Activated CD8-positive, alpha-beta T cell treated with anti-CD3 and anti-CD28 coated beads for 36 hours (primary cell): Measurements from ENCODE around the gene BMX. TPM values are rescaled to one million over a fixed set of nuclear protein-coding genes. Genes with fewer than 3 reads are reported as not detected.
A peak's percentile ranks its signal among the peaks of the same experiment; 100 is the strongest.

ENCODE experiments used
- ATAC-seq: fragments of 200-7000 bp; cut with Tn5 transposase; one replicate; pipeline ENCODE4 v1.10.0; 2021; ENCODE audit warnings: mild to moderate bottlenecking, moderate library complexity
- CTCF ChIA-PET: fragments of 350-600 bp; sonication (Branson Sonifier 250); formaldehyde crosslinking; loops from one replicate; lab custom pipeline; 2021; ENCODE audit warnings: antibody characterized with exemption; lab: Charles Lee
- POLR2A ChIA-PET: fragments of 350-600 bp; sonication (Branson Sonifier 250); formaldehyde crosslinking; loops from one replicate; lab custom pipeline; 2021; ENCODE audit warnings: antibody characterized with exemption; lab: Charles Lee
- DNase-seq: peaks from one replicate; pipeline ENCODE4 v3.0.0-alpha.2; 2020
- H3K27ac Mint-ChIP-seq: one replicate; pipeline ENCODE4 v1.8.0; 2021; ENCODE audit warnings: mild to moderate bottlenecking, mixed read lengths
- H3K27me3 Mint-ChIP-seq: one replicate; pipeline ENCODE4 v1.8.0; 2021; ENCODE audit warnings: mixed read lengths
- H3K36me3 Mint-ChIP-seq: one replicate; pipeline ENCODE4 v1.8.0; 2021; ENCODE audit warnings: low read depth, mixed read lengths
- H3K4me1 Mint-ChIP-seq: one replicate; pipeline ENCODE4 v1.8.0; 2021; ENCODE audit warnings: low read depth, mixed read lengths
- H3K4me3 Mint-ChIP-seq: one replicate; pipeline ENCODE4 v1.8.0; 2021; ENCODE audit warnings: mild to moderate bottlenecking, moderate library complexity, mixed read lengths
- H3K9me3 Mint-ChIP-seq: one replicate; pipeline ENCODE4 v1.8.0; 2021; ENCODE audit warnings: mixed read lengths
- CTCF ChIP-seq: fragments of 200-600 bp; IDR thresholded peaks from one replicate; pipeline ENCODE4 v1.8.0; 2022; ENCODE audit warnings: antibody characterized with exemption, mild to moderate bottlenecking
- intact Hi-C: fragments of 100-400 bp; cut with micrococcal nuclease; formaldehyde crosslinking; loops from one replicate; pipeline ENCODE4 v1.10.0; 2022
- total RNA-seq, 2 experiments: library from RNA; stranded (reverse); gene quantifications; one replicate each; pipeline ENCODE4 v1.2.3, GENCODE V29; 2021

BMX gene
- not detected for total RNA-seq

GRCh38 chrX:15500497-15500966 lies at the start of gene BMX:
TSS of gene BMX (plus strand) at chrX:15500807. CDS start at chrX:15508354, 7,547 bp downstream.
- Mint-ChIP-seq H3K9me3 (no peaks in the 10 kb centered on the region), H3K4me1 (no peaks in the 10 kb centered on the region), H3K4me3 (no peak within 1 kb of the TSS), H3K36me3 (no peaks in the 10 kb centered on the region), H3K27ac (no peak within 1 kb of the TSS), H3K27me3 (peaks cover 5% of the 10 kb centered on the region)
- no peak for TF ChIP-seq CTCF
- intact Hi-C loops = no loop called here
- CTCF ChIA-PET = interaction anchor here (1.2 to 4.5 kb wide), 2 partner anchors 65 to 132 kb away, joined by 3 to 15 read pairs; no protein-coding TSS in a partner anchor
- POLR2A ChIA-PET = no interaction called here
- ATAC-seq = no peak
- DNase-seq = no peak

- H3K27ac Mint-ChIP-seq = no peak overlapping the region
- ChIA-PET POLR2A (no interaction called here), CTCF (no interaction called here)
- no peak for DNase-seq
- intact Hi-C loops = no loop called here
- no peak for TF ChIP-seq CTCF
- H3K4me3 Mint-ChIP-seq = no peak overlapping the region
- ATAC-seq = no peak
- H3K27me3 Mint-ChIP-seq = peaks cover 1% of the 10 kb centered on the region
- H3K4me1 Mint-ChIP-seq = no peaks in the 10 kb centered on the region
- H3K36me3 Mint-ChIP-seq = no peaks in the 10 kb centered on the region
- no peaks in the 10 kb centered on the region for H3K9me3 Mint-ChIP-seq
Measured at GRCh38 chrX:15451913-15452312, 48.7 kb upstream of the BMX start.

- peaks cover 2% of the 10 kb centered on the region for H3K4me1 Mint-ChIP-seq
- POLR2A ChIA-PET = no interaction called here
- H3K27me3 Mint-ChIP-seq = peaks cover 2% of the 10 kb centered on the region
- TF ChIP-seq CTCF = no peak
- no peak overlapping the region for H3K27ac Mint-ChIP-seq
- no peaks in the 10 kb centered on the region for H3K36me3 Mint-ChIP-seq
- no peak for DNase-seq
- CTCF ChIA-PET = interaction anchor here (1.0 kb wide), 1 partner anchor 116 kb away, joined by 7 read pairs; no protein-coding TSS in a partner anchor
- H3K4me3 Mint-ChIP-seq = no peak overlapping the region
- no peak for ATAC-seq
- intact Hi-C loops = loop anchor here (5.0 to 10.0 kb wide), 2 partner anchors 120 to 162 kb away; no protein-coding TSS in a partner anchor
- no peaks in the 10 kb centered on the region for H3K9me3 Mint-ChIP-seq
Measured at GRCh38 chrX:15464704-15465103, 35.9 kb upstream of the BMX start.

GRCh38 chrX:15465347-15465746 lies 35.3 kb upstream of the BMX start:
- Mint-ChIP-seq H3K27ac (no peak overlapping the region), H3K9me3 (no peaks in the 10 kb centered on the region), H3K36me3 (no peaks in the 10 kb centered on the region), H3K27me3 (peaks cover 2% of the 10 kb centered on the region), H3K4me3 (no peak overlapping the region), H3K4me1 (peaks cover 2% of the 10 kb centered on the region)
- POLR2A ChIA-PET = no interaction called here
- ATAC-seq = no peak
- DNase-seq = peak; percentile 7
- intact Hi-C loops = loop anchor here (5.0 to 10.0 kb wide), 2 partner anchors 121 to 163 kb away; no protein-coding TSS in a partner anchor
- CTCF ChIA-PET = interaction anchor here (1.7 kb wide), 1 partner anchor 116 kb away, joined by 6 read pairs; no protein-coding TSS in a partner anchor
- no peak for TF ChIP-seq CTCF

GRCh38 chrX:15465896-15466651 lies 34.5 kb upstream of the BMX start:
- peak; percentile 12 for DNase-seq
- Mint-ChIP-seq H3K4me1 (peaks cover 2% of the 10 kb centered on the region), H3K9me3 (no peaks in the 10 kb centered on the region), H3K27ac (no peak overlapping the region), H3K4me3 (no peak overlapping the region), H3K36me3 (no peaks in the 10 kb centered on the region), H3K27me3 (peaks cover 2% of the 10 kb centered on the region)
- ChIA-PET CTCF (interaction anchor here (1.7 to 2.2 kb wide), 2 partner anchors 117 to 119 kb away, joined by 6 to 9 read pairs; no protein-coding TSS in a partner anchor), POLR2A (no interaction called here)
- intact Hi-C loops = loop anchor here (5.0 to 10.0 kb wide), 2 partner anchors 121 to 164 kb away; no protein-coding TSS in a partner anchor
- TF ChIP-seq CTCF = no peak
- ATAC-seq = no peak
